Cardiac muscle cell (in vitro differentiated cells and primary cell): ENCODE measurements around the gene F13A1. TPM values are rescaled to one million over a fixed set of nuclear protein-coding genes. Genes with fewer than 3 reads are reported as not detected.
A peak's percentile ranks its signal among the peaks of the same experiment; 100 is the strongest.

ENCODE experiments used
- DNase-seq, 2 donors: peaks; one replicate each; pipeline versions ENCODE4 v3.0.0 to v3.0.0-alpha.2; 2010 to 2017; ENCODE audit warnings: low read depth in 1 of 2, low spot score in 1 of 2
- H3K27ac ChIP-seq: fragments of 200-600 bp; sonication (generic); 2 replicates; pipeline ENCODE4 v1.5.1; 2016
- H3K27me3 ChIP-seq: fragments of 200-600 bp; sonication (generic); 2 replicates; pipeline ENCODE4 v1.6.0; 2016; ENCODE audit warnings: control low read depth
- H3K36me3 ChIP-seq: fragments of 200-600 bp; sonication (generic); 2 replicates; pipeline ENCODE4 v1.5.1; 2016; ENCODE audit warnings: control low read depth
- H3K4me1 ChIP-seq: fragments of 200-600 bp; sonication (generic); 2 replicates; pipeline ENCODE4 v1.8.1; 2017; ENCODE audit warnings: low read depth, mild to moderate bottlenecking, mixed run types
- H3K4me3 ChIP-seq: fragments of 200-600 bp; sonication (generic); 2 replicates; pipeline ENCODE4 v1.5.1; 2016; ENCODE audit warnings: mild to moderate bottlenecking
- H3K9me3 ChIP-seq: fragments of 200-600 bp; sonication (generic); 2 replicates; pipeline ENCODE4 v1.5.1; 2017; ENCODE audit warnings: low read depth, mild to moderate bottlenecking, control low read depth
- CTCF ChIP-seq: IDR thresholded peaks from 2 replicates; pipeline ENCODE4 v1.5.1; 2012; ENCODE audit warnings: low read depth, mild to moderate bottlenecking, low read length
- polyA plus RNA-seq: library from polyadenylated mRNA; unstranded; fragments of >200 nt; fragmentation: Nextera tagmentation; extraction: Ambion mirVana; gene quantifications from 2 replicates; pipeline ENCODE4 v1.2.1, GENCODE V29; 2016
- total RNA-seq: library from RNA; depleted of rRNA; stranded (reverse); fragments of >200 nt; gene quantifications from 2 replicates; pipeline ENCODE4 v1.2.3, GENCODE V29; 2016

F13A1 gene
- total RNA-seq (0.63 and 2.4 TPM in 2 replicates), polyA plus RNA-seq (1.0 and 1.3 TPM in 2 replicates)

GRCh38 chr6:6319952-6320811 lies at the start of gene F13A1:
Gene F13A1, minus strand, starts transcription at chr6:6320662. Its CDS starts 1,998 bp downstream, at chr6:6318664.
- no peak for DNase-seq
- peak within 1 kb of the TSS; percentile 6 for H3K4me3 ChIP-seq

GRCh38 chr6:6368684-6369052 lies 48.2 kb upstream of the F13A1 start:
- no peaks in the 10 kb centered on the region for H3K27me3 ChIP-seq
- no peaks in the 10 kb centered on the region for H3K9me3 ChIP-seq
- H3K4me1 ChIP-seq = no peaks in the 10 kb centered on the region

More at GRCh38 chr6:6319952-6320811, at the start of gene F13A1:
- H3K27ac ChIP-seq = no peak within 1 kb of the TSS
- H3K9me3 ChIP-seq = no peaks in the 10 kb centered on the region
- H3K27me3 ChIP-seq = peaks cover 11% of the 10 kb centered on the region
- no peaks in the 10 kb centered on the region for H3K36me3 ChIP-seq
- TF ChIP-seq CTCF = no peak
- H3K4me1 ChIP-seq = peaks cover 36% of the 10 kb centered on the region

GRCh38 chr6:6368040-6368683 lies 47.7 kb upstream of the F13A1 start:
- H3K9me3 ChIP-seq = no peaks in the 10 kb centered on the region
- H3K27me3 ChIP-seq = no peaks in the 10 kb centered on the region
- H3K4me1 ChIP-seq = no peaks in the 10 kb centered on the region
- H3K27ac ChIP-seq = no peak overlapping the region
- DNase-seq = no peak
- no peak for TF ChIP-seq CTCF
- H3K36me3 ChIP-seq = no peaks in the 10 kb centered on the region
- no peak overlapping the region for H3K4me3 ChIP-seq

More at GRCh38 chr6:6368684-6369052, 48.2 kb upstream of the F13A1 start:
- TF ChIP-seq CTCF = no peak
- Histone ChIP-seq H3K36me3 (no peaks in the 10 kb centered on the region), H3K4me3 (no peak overlapping the region), H3K27ac (no peak overlapping the region)
- no peak for DNase-seq

GRCh38 chr6:6366803-6367202 lies 46.3 kb upstream of the F13A1 start:
- Histone ChIP-seq H3K9me3 (no peaks in the 10 kb centered on the region), H3K27ac (no peak overlapping the region), H3K4me1 (no peaks in the 10 kb centered on the region), H3K4me3 (no peak overlapping the region), H3K36me3 (no peaks in the 10 kb centered on the region), H3K27me3 (no peaks in the 10 kb centered on the region)
- DNase-seq = peak in 1 of 2 donors; percentile 6
- TF ChIP-seq CTCF = no peak

- no peak overlapping the region for H3K27ac ChIP-seq
- H3K36me3 ChIP-seq = no peaks in the 10 kb centered on the region
- no peaks in the 10 kb centered on the region for H3K27me3 ChIP-seq
- no peak overlapping the region for H3K4me3 ChIP-seq
- no peaks in the 10 kb centered on the region for H3K9me3 ChIP-seq
- no peak for DNase-seq
- no peaks in the 10 kb centered on the region for H3K4me1 ChIP-seq
- TF ChIP-seq CTCF = no peak
Observed at GRCh38 chr6:6365242-6365641, 44.8 kb upstream of the F13A1 start.
